GM19468 (cell line): Measurements from ENCODE around the gene SEC14L2.

Source experiments
- ATAC-seq: cut with Tn5 transposase; IDR thresholded peaks from one replicate; pipeline ENCODE4 v1.9.1; 2021; ENCODE audit warnings: mild to moderate bottlenecking, moderate library complexity, moderate number of reproducible peaks; ENCODE audit not compliant: unreplicated experiment; ENCODE audit errors: extremely low read depth

Gene SEC14L2

GRCh38 chr22:30396871-30397655 is at the start of gene SEC14L2:
Gene SEC14L2 (plus strand): TSS chr22:30397018. CDS start chr22:30397117, 99 bp downstream.
- no peak for ATAC-seq

GRCh38 chr22:30347255-30347892 is 49.4 kb upstream of the SEC14L2 start:
- no peak for ATAC-seq

- no peak for ATAC-seq
Observed at GRCh38 chr22:30348404-30348803, 48.4 kb upstream of the SEC14L2 start.

GRCh38 chr22:30348809-30349208 is 48.0 kb upstream of the SEC14L2 start:
- ATAC-seq = no peak

GRCh38 chr22:30351226-30351625 is 45.6 kb upstream of the SEC14L2 start:
- ATAC-seq = no peak

- ATAC-seq = no peak
Observed at GRCh38 chr22:30354644-30355043, 42.2 kb upstream of the SEC14L2 start.

- peak; percentile 76 for ATAC-seq
Observed at GRCh38 chr22:30356449-30357235, 40.2 kb upstream of the SEC14L2 start, which contains the start of the genes CCDC157 and SF3A1. Gene CCDC157 (plus strand): TSS chr22:30357007. CDS start chr22:30366001, 8,994 bp downstream. Gene SF3A1 (minus strand): TSS chr22:30356894. CDS start chr22:30356792, 102 bp downstream.

GRCh38 chr22:30357236-30357570 is 39.6 kb upstream of the SEC14L2 start:
- no peak for ATAC-seq

GRCh38 chr22:30357650-30358215 is 39.1 kb upstream of the SEC14L2 start:
- no peak for ATAC-seq

- no peak for ATAC-seq
Observed at GRCh38 chr22:30358541-30358940, 38.3 kb upstream of the SEC14L2 start.

GRCh38 chr22:30361916-30362650 is 34.7 kb upstream of the SEC14L2 start:
- no peak for ATAC-seq

GRCh38 chr22:30362651-30363281 is 34.1 kb upstream of the SEC14L2 start:
- no peak for ATAC-seq

- ATAC-seq = no peak
Observed at GRCh38 chr22:30365891-30366290, 30.9 kb upstream of the SEC14L2 start.

GRCh38 chr22:30368420-30368819 is 28.4 kb upstream of the SEC14L2 start:
- no peak for ATAC-seq

- no peak for ATAC-seq
Observed at GRCh38 chr22:30370641-30371230, 26.1 kb upstream of the SEC14L2 start.

GRCh38 chr22:30371321-30371720 is 25.5 kb upstream of the SEC14L2 start:
- ATAC-seq = no peak

- no peak for ATAC-seq
Observed at GRCh38 chr22:30371981-30372380, 24.8 kb upstream of the SEC14L2 start.

GRCh38 chr22:30372915-30373314 is 23.9 kb upstream of the SEC14L2 start:
- no peak for ATAC-seq
